H1 (cell line): ENCODE measurements around the gene CACNB2. TPM values are rescaled to one million over a fixed set of nuclear protein-coding genes. Genes with fewer than 3 reads are reported as not detected.

Experiments
- ASH2L ChIP-seq: fragments of 200-600, 300-600 bp; sonication (generic); IDR thresholded peaks from one replicate; pipeline ENCODE4 v1.7.1; 2017; ENCODE audit warnings: low read length
- GTF2F1 ChIP-seq: IDR thresholded peaks from 2 replicates; pipeline ENCODE4 v1.6.1; 2012; ENCODE audit warnings: low read depth, low read length, improper control_type of control experiment, borderline replicate concordance
- JUN ChIP-seq: IDR thresholded peaks from 2 replicates; pipeline ENCODE4 v1.6.1; 2011; ENCODE audit warnings: low read depth, mild to moderate bottlenecking, improper control_type of control experiment, low read length
- polyA plus RNA-seq, 7 experiments: library from polyadenylated mRNA; depleted of rRNA in 3 of 7; stranded (reverse) in 5 of 7; unstranded in 2 of 7; fragments of >200 nt in 5 of 7; fragments of 200-250 nt in 2 of 7; gene quantifications; 1 replicate in 5 of 7; 2 replicates in 1 of 7; 4 replicates in 1 of 7; pipeline versions ENCODE4 v1.2.1 to v1.2.3, GENCODE V29; 2011 to 2013; ENCODE audit warnings: missing spikeins in 2 of 7, mixed read lengths in 2 of 7
- total RNA-seq: library from RNA; stranded (reverse); fragmentation: NEBNext Ultra II Directional; extraction: Animal tissue kit (Norgen Biotek cat#: 25700); gene quantifications from 2 replicates; pipeline ENCODE4 v1.2.1, GENCODE V29; 2021
- TF ChIP-seq, protein P1 (sequence below): IDR thresholded peaks from 2 replicates; pipeline ENCODE4 v1.6.1; 2012; ENCODE audit warnings: inconsistent platforms

CACNB2 gene
- total and polyA plus RNA-seq, 2 of the 8 experiments (the other 6 are each of a cell fraction or from before 2014, with no cell fraction given) = 2.4 to 3.2 TPM

DNA sequence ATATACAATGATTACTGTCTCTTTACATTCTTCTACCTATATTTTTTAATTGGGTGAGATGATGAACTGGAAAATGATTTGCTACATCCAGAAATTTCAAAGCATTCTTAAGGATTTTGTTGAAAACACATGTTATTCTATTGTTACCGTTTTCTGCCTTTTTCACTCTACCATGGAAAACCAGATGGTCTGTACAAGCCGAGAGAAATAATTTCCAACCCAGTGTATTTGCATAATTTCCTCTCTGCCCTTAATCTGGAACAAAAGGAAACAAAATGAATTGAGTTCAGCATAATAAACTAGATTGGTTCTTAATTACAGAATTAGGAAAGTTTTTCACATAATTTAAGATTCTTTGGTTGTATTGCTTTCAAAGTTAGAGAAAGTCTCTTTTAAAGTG lies 211.2 kb downstream of the CACNB2 start (continued):
- TF ChIP-seq, protein P1, sequence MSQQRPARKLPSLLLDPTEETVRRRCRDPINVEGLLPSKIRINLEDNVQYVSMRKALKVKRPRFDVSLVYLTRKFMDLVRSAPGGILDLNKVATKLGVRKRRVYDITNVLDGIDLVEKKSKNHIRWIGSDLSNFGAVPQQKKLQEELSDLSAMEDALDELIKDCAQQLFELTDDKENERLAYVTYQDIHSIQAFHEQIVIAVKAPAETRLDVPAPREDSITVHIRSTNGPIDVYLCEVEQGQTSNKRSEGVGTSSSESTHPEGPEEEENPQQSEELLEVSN = no peak
- TF ChIP-seq JUN (no peak), ASH2L (no peak), GTF2F1 (no peak)
